Osteoblast (primary cell): ENCODE measurements around the gene SMIM1. TPM values are rescaled to one million over a fixed set of nuclear protein-coding genes. Genes with fewer than 3 reads are reported as not detected.

Experiments used
- DNase-seq: peaks from one replicate; pipeline ENCODE4 v3.0.0; 2011; ENCODE audit warnings: low spot score, mixed read lengths; ENCODE audit not compliant: insufficient read length; ENCODE audit errors: missing footprints
- H2AFZ ChIP-seq: 2 replicates; pipeline ENCODE4 v1.6.0; 2011; ENCODE audit warnings: mild to moderate bottlenecking, low read length
- H3K27ac ChIP-seq: 2 replicates; pipeline ENCODE4 v1.5.1; 2011; ENCODE audit warnings: mild to moderate bottlenecking, low read depth, low read length, moderate library complexity
- H3K27me3 ChIP-seq: 2 replicates; pipeline ENCODE4 v1.6.0; 2012; ENCODE audit warnings: mild to moderate bottlenecking, control low read depth, inconsistent platforms, low read length, moderate library complexity; ENCODE audit not compliant: insufficient read depth
- H3K36me3 ChIP-seq: 2 replicates; pipeline ENCODE4 v1.5.1; 2011; ENCODE audit warnings: mild to moderate bottlenecking, low read length, control low read depth, moderate library complexity; ENCODE audit not compliant: insufficient read depth
- H3K4me1 ChIP-seq: 2 replicates; pipeline ENCODE4 v1.5.1; 2011; ENCODE audit warnings: mild to moderate bottlenecking, low read length, control low read depth, moderate library complexity; ENCODE audit not compliant: insufficient read depth
- H3K4me2 ChIP-seq: 2 replicates; pipeline ENCODE4 v1.6.0; 2011; ENCODE audit warnings: mild to moderate bottlenecking, low read length; ENCODE audit not compliant: insufficient read depth
- H3K4me3 ChIP-seq: fragments of 200-600 bp; sonication (generic); 3 replicates; pipeline ENCODE4 v1.5.1; 2012; ENCODE audit warnings: mild to moderate bottlenecking, low read length, inconsistent platforms; ENCODE audit not compliant: insufficient read depth
- H3K79me2 ChIP-seq: 2 replicates; pipeline ENCODE4 v1.6.0; 2012; ENCODE audit warnings: mild to moderate bottlenecking, low read length, control low read depth, inconsistent platforms; ENCODE audit not compliant: insufficient read depth
- H3K9me3 ChIP-seq: 2 replicates; pipeline ENCODE4 v1.5.1; 2011; ENCODE audit warnings: low read depth, low read length, control low read depth
- H4K20me1 ChIP-seq: 2 replicates; pipeline ENCODE4 v1.6.0; 2012; ENCODE audit warnings: mild to moderate bottlenecking, low read length, control low read depth; ENCODE audit not compliant: insufficient read depth
- total RNA-seq: library from RNA; depleted of rRNA; stranded (reverse); fragments of >200 nt; gene quantifications from 2 replicates; pipeline ENCODE4 v1.2.3, GENCODE V29; 2012
- TF ChIP-seq, protein P1 (sequence below): IDR thresholded peaks from 2 replicates; pipeline ENCODE4 v1.5.1; 2011; ENCODE audit warnings: mild to moderate bottlenecking, low read depth, low read length, moderate library complexity; ENCODE audit errors: extremely low read depth

The SMIM1 gene
- total RNA-seq, 1 donor = not detected

DNA sequence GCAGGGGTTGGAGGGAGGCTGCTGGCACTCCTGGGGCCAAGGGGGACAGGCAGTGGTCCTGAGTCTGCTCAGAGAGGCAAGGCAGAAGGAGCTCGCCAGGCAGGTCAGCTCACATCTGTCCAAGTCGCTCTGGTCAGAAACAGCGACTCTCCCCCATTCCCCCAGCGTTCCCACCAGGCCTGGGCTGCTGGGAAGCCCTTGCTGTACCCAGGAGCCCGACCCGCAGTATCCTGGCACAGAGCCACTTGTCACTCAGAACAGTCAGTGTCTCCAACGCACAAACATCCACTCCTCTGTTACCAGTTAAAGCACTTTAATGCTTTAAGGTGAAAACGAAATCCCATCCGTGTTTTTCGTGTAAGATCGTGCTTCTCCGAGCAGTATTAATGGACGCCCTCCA lies 36.9 kb upstream of the SMIM1 start:
- Histone ChIP-seq H3K27me3 (peaks cover 21% of the 10 kb centered on the region), H3K79me2 (no peaks in the 10 kb centered on the region), H3K4me1 (peaks cover 11% of the 10 kb centered on the region), H2AFZ (peak overlapping the region; percentile 56), H3K36me3 (peaks cover 24% of the 10 kb centered on the region), H3K4me2 (peak overlapping the region; percentile 32), H4K20me1 (no peaks in the 10 kb centered on the region), H3K27ac (peak overlapping the region; percentile 87), H3K9me3 (no peaks in the 10 kb centered on the region), H3K4me3 (no peak overlapping the region)
- TF ChIP-seq, protein P1, sequence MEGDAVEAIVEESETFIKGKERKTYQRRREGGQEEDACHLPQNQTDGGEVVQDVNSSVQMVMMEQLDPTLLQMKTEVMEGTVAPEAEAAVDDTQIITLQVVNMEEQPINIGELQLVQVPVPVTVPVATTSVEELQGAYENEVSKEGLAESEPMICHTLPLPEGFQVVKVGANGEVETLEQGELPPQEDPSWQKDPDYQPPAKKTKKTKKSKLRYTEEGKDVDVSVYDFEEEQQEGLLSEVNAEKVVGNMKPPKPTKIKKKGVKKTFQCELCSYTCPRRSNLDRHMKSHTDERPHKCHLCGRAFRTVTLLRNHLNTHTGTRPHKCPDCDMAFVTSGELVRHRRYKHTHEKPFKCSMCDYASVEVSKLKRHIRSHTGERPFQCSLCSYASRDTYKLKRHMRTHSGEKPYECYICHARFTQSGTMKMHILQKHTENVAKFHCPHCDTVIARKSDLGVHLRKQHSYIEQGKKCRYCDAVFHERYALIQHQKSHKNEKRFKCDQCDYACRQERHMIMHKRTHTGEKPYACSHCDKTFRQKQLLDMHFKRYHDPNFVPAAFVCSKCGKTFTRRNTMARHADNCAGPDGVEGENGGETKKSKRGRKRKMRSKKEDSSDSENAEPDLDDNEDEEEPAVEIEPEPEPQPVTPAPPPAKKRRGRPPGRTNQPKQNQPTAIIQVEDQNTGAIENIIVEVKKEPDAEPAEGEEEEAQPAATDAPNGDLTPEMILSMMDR = no peak
- peak; percentile 91 for DNase-seq

DNA sequence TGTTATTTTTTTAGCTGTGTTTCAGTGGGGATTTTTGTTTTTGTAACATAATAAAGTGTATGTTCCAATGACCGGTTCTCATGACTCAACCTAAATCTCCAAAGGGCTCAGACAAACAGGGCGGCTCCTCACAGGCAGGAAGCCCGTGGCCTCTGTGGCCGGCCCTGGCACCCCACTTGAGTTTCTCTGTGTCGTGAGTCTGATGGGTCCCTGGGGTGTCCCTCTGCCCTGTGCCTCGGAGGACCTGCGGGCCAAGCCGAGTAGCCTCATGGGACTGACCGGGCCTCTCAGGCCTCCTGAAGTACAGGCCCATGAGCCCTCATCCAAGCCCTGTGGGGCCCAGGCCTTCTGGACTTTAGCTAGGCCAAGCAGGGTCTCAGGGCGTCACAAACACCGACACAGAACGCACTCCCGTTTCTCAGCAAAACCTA lies 36.4 kb upstream of the SMIM1 start:
- peak overlapping the region; percentile 87 for H3K27ac ChIP-seq
- H3K4me3 ChIP-seq = no peak overlapping the region

DNA sequence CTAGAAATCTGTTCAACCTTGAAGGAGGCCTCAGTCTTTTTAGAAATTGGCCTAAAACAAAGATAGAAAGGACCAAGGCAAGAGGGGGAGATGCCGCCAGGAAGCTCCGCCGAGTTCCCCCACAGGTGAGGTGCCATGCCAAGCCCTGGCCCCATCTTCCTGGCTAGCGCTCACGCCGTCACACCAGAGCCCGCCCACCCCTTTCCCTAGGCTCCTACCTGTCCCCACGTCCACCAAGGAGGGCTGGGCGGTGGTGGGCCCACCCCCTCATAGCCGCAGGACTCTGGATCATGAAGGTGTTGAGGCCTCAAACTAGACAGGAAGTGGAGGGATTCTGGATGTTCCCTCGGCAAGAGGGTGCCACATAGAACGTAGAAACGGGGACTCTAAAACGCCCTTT lies 35.8 kb upstream of the SMIM1 start:
- peak overlapping the region; percentile 87 for H3K27ac ChIP-seq
- H4K20me1 ChIP-seq = no peaks in the 10 kb centered on the region
- peaks cover 24% of the 10 kb centered on the region for H3K36me3 ChIP-seq
- no peaks in the 10 kb centered on the region for H3K79me2 ChIP-seq
- TF ChIP-seq, protein P1 = no peak
- H3K4me3 ChIP-seq = no peak overlapping the region
- no peaks in the 10 kb centered on the region for H3K9me3 ChIP-seq
- peaks cover 11% of the 10 kb centered on the region for H3K4me1 ChIP-seq
- no peak overlapping the region for H3K4me2 ChIP-seq
- H2AFZ ChIP-seq = no peak overlapping the region
- no peak for DNase-seq
- peaks cover 13% of the 10 kb centered on the region for H3K27me3 ChIP-seq

More for the DNA sequence above, 36.4 kb upstream of the SMIM1 start:
- Histone ChIP-seq H3K4me2 (peak overlapping the region; percentile 32), H3K27me3 (peaks cover 19% of the 10 kb centered on the region), H2AFZ (peak overlapping the region; percentile 74), H3K79me2 (no peaks in the 10 kb centered on the region), H3K36me3 (peaks cover 24% of the 10 kb centered on the region), H4K20me1 (no peaks in the 10 kb centered on the region), H3K9me3 (no peaks in the 10 kb centered on the region), H3K4me1 (peaks cover 11% of the 10 kb centered on the region)
- peak; percentile 98 for DNase-seq
- TF ChIP-seq, protein P1 = no peak

DNA sequence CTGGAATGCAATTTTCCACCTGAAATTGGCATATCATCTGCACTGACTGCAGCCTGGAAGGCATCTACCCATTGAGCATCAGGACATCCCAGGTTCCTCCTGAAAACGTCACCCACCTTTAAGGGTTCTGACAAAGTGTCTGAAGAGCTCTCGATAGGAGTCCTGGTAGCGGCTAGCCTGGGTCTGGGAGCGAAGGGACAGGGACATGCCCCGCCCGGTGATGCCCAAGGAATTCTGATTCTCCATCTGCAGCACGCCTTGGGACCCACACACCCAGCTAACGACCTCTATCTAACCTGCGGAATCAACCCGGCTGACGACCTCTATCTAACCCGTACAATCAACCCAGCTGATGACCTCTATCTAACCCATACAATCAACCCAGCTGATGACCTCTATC lies 33.6 kb upstream of the SMIM1 start:
- no peak overlapping the region for H3K4me2 ChIP-seq
- no peak for DNase-seq
- no peak overlapping the region for H3K27ac ChIP-seq
- H3K9me3 ChIP-seq = no peaks in the 10 kb centered on the region
- H3K4me1 ChIP-seq = peaks cover 19% of the 10 kb centered on the region
- H4K20me1 ChIP-seq = peaks cover 12% of the 10 kb centered on the region
- H3K79me2 ChIP-seq = no peaks in the 10 kb centered on the region
- H3K4me3 ChIP-seq = no peak overlapping the region
- TF ChIP-seq, protein P1 = no peak
- H2AFZ ChIP-seq = no peak overlapping the region
- no peaks in the 10 kb centered on the region for H3K27me3 ChIP-seq
- H3K36me3 ChIP-seq = peaks cover 35% of the 10 kb centered on the region
